Activated CD8-positive, alpha-beta T cell treated with anti-CD3 and anti-CD28 coated beads for 36 hours (primary cell): Measurements from ENCODE around the gene AGBL1. TPM values are rescaled to one million over a fixed set of nuclear protein-coding genes. Genes with fewer than 3 reads are reported as not detected.

Source experiments
- ATAC-seq: fragments of 200-7000 bp; cut with Tn5 transposase; one replicate; pipeline ENCODE4 v1.10.0; 2021; ENCODE audit warnings: mild to moderate bottlenecking, moderate library complexity
- CTCF ChIA-PET: fragments of 350-600 bp; sonication (Branson Sonifier 250); formaldehyde crosslinking; loops from one replicate; lab custom pipeline; 2021; ENCODE audit warnings: antibody characterized with exemption; lab: Charles Lee
- POLR2A ChIA-PET: fragments of 350-600 bp; sonication (Branson Sonifier 250); formaldehyde crosslinking; loops from one replicate; lab custom pipeline; 2021; ENCODE audit warnings: antibody characterized with exemption; lab: Charles Lee
- DNase-seq: peaks from one replicate; pipeline ENCODE4 v3.0.0-alpha.2; 2020
- H3K27ac Mint-ChIP-seq: one replicate; pipeline ENCODE4 v1.8.0; 2021; ENCODE audit warnings: mild to moderate bottlenecking, mixed read lengths
- H3K27me3 Mint-ChIP-seq: one replicate; pipeline ENCODE4 v1.8.0; 2021; ENCODE audit warnings: mixed read lengths
- H3K36me3 Mint-ChIP-seq: one replicate; pipeline ENCODE4 v1.8.0; 2021; ENCODE audit warnings: low read depth, mixed read lengths
- H3K4me1 Mint-ChIP-seq: one replicate; pipeline ENCODE4 v1.8.0; 2021; ENCODE audit warnings: low read depth, mixed read lengths
- H3K4me3 Mint-ChIP-seq: one replicate; pipeline ENCODE4 v1.8.0; 2021; ENCODE audit warnings: mild to moderate bottlenecking, moderate library complexity, mixed read lengths
- H3K9me3 Mint-ChIP-seq: one replicate; pipeline ENCODE4 v1.8.0; 2021; ENCODE audit warnings: mixed read lengths
- CTCF ChIP-seq: fragments of 200-600 bp; IDR thresholded peaks from one replicate; pipeline ENCODE4 v1.8.0; 2022; ENCODE audit warnings: antibody characterized with exemption, mild to moderate bottlenecking
- intact Hi-C: fragments of 100-400 bp; cut with micrococcal nuclease; formaldehyde crosslinking; loops from one replicate; pipeline ENCODE4 v1.10.0; 2022
- total RNA-seq, 2 experiments: library from RNA; stranded (reverse); gene quantifications; one replicate each; pipeline ENCODE4 v1.2.3, GENCODE V29; 2021

AGBL1 gene
- total RNA-seq, 2 experiments from 2014 or later = not detected

GRCh38 chr15:86964271-86964670 is 884.6 kb downstream of the AGBL1 start:
- H3K36me3 Mint-ChIP-seq = no peaks in the 10 kb centered on the region
- ChIA-PET CTCF (no interaction called here), POLR2A (no interaction called here)
- H3K27ac Mint-ChIP-seq = no peak overlapping the region
- H3K4me1 Mint-ChIP-seq = no peaks in the 10 kb centered on the region
- H3K4me3 Mint-ChIP-seq = no peak overlapping the region
- no peak for ATAC-seq
- intact Hi-C loops = no loop called here
- H3K27me3 Mint-ChIP-seq = peaks cover 2% of the 10 kb centered on the region
- TF ChIP-seq CTCF = no peak
- H3K9me3 Mint-ChIP-seq = peaks cover 1% of the 10 kb centered on the region
- no peak for DNase-seq

GRCh38 chr15:86968244-86968643 is 888.6 kb downstream of the AGBL1 start:
- ChIA-PET POLR2A (no interaction called here), CTCF (no interaction called here)
- peaks cover 1% of the 10 kb centered on the region for H3K9me3 Mint-ChIP-seq
- TF ChIP-seq CTCF = no peak
- ATAC-seq = no peak
- intact Hi-C loops = no loop called here
- no peaks in the 10 kb centered on the region for H3K4me1 Mint-ChIP-seq
- no peak for DNase-seq
- H3K27me3 Mint-ChIP-seq = no peaks in the 10 kb centered on the region
- H3K4me3 Mint-ChIP-seq = no peak overlapping the region
- H3K27ac Mint-ChIP-seq = no peak overlapping the region
- no peaks in the 10 kb centered on the region for H3K36me3 Mint-ChIP-seq

- Mint-ChIP-seq H3K4me3 (no peak overlapping the region), H3K27me3 (no peaks in the 10 kb centered on the region), H3K4me1 (no peaks in the 10 kb centered on the region), H3K9me3 (peaks cover 1% of the 10 kb centered on the region), H3K36me3 (no peaks in the 10 kb centered on the region), H3K27ac (no peak overlapping the region)
- ATAC-seq = no peak
- no peak for TF ChIP-seq CTCF
- POLR2A ChIA-PET = no interaction called here
- intact Hi-C loops = no loop called here
- no peak for DNase-seq
- CTCF ChIA-PET = no interaction called here
Observed at GRCh38 chr15:86969364-86969763, 889.7 kb downstream of the AGBL1 start.

GRCh38 chr15:86973284-86973844 is 893.7 kb downstream of the AGBL1 start:
- H3K27ac Mint-ChIP-seq = no peak overlapping the region
- POLR2A ChIA-PET = no interaction called here
- DNase-seq = no peak
- peaks cover 1% of the 10 kb centered on the region for H3K9me3 Mint-ChIP-seq
- no peak for TF ChIP-seq CTCF
- CTCF ChIA-PET = no interaction called here
- intact Hi-C loops = no loop called here
- no peak for ATAC-seq
- H3K27me3 Mint-ChIP-seq = no peaks in the 10 kb centered on the region
- no peaks in the 10 kb centered on the region for H3K4me1 Mint-ChIP-seq
- H3K4me3 Mint-ChIP-seq = no peak overlapping the region
- no peaks in the 10 kb centered on the region for H3K36me3 Mint-ChIP-seq

- Mint-ChIP-seq H3K36me3 (no peaks in the 10 kb centered on the region), H3K27me3 (peaks cover 2% of the 10 kb centered on the region), H3K27ac (no peak overlapping the region), H3K4me1 (no peaks in the 10 kb centered on the region), H3K9me3 (no peaks in the 10 kb centered on the region), H3K4me3 (no peak overlapping the region)
- intact Hi-C loops = no loop called here
- TF ChIP-seq CTCF = no peak
- POLR2A ChIA-PET = no interaction called here
- CTCF ChIA-PET = no interaction called here
- ATAC-seq = no peak
- no peak for DNase-seq
Observed at GRCh38 chr15:86988033-86988432, 908.4 kb downstream of the AGBL1 start.
